Sigmoid colon (tissue), 4 donors: ENCODE results near the gene PLEKHA1.

Experiments
- POLR2A ChIP-seq, 2 donors: fragments of 450-650 bp; IDR thresholded peaks; one replicate each; pipeline ENCODE4 v1.6.1; 2016; ENCODE audit warnings: antibody characterized with exemption in 2 of 2, mild to moderate bottlenecking in 2 of 2, moderate library complexity in 2 of 2
- POLR2AphosphoS5 ChIP-seq, 4 donors: sonication (generic); formaldehyde crosslinking; IDR thresholded peaks; one replicate each; pipeline ENCODE4 v1.6.1; 2017; ENCODE audit warnings: antibody characterized with exemption in 4 of 4
- TF ChIP-seq, protein P1 (sequence below), 4 experiments: fragments of 450-650 bp in 3 of 4; fragments of 200-600 bp in 1 of 4; IDR thresholded peaks; one replicate each; pipeline ENCODE4 v1.5.1; 2016 to 2019; ENCODE audit warnings: antibody characterized with exemption in 4 of 4, mild to moderate bottlenecking in 3 of 4, moderate library complexity in 2 of 4

GRCh38 chr10:122390271-122390670 lies 15.8 kb downstream of the PLEKHA1 start:
- TF ChIP-seq POLR2A (IDR thresholded peaks at IDR 0.05) (no peak), POLR2AphosphoS5 (IDR thresholded peaks at IDR 0.05) (no peak)
- TF ChIP-seq, protein P1, sequence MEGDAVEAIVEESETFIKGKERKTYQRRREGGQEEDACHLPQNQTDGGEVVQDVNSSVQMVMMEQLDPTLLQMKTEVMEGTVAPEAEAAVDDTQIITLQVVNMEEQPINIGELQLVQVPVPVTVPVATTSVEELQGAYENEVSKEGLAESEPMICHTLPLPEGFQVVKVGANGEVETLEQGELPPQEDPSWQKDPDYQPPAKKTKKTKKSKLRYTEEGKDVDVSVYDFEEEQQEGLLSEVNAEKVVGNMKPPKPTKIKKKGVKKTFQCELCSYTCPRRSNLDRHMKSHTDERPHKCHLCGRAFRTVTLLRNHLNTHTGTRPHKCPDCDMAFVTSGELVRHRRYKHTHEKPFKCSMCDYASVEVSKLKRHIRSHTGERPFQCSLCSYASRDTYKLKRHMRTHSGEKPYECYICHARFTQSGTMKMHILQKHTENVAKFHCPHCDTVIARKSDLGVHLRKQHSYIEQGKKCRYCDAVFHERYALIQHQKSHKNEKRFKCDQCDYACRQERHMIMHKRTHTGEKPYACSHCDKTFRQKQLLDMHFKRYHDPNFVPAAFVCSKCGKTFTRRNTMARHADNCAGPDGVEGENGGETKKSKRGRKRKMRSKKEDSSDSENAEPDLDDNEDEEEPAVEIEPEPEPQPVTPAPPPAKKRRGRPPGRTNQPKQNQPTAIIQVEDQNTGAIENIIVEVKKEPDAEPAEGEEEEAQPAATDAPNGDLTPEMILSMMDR (IDR thresholded peaks at IDR 0.05), result no peak
